Measurements from ENCODE around the gene AGPAT4. TPM values are rescaled to one million over a fixed set of nuclear protein-coding genes. Genes with fewer than 3 reads are reported as not detected.

AGPAT4 gene
- total and polyA plus RNA-seq, 2 experiments from 2014 or later = 10.6 to 11.8 TPM

DNA sequence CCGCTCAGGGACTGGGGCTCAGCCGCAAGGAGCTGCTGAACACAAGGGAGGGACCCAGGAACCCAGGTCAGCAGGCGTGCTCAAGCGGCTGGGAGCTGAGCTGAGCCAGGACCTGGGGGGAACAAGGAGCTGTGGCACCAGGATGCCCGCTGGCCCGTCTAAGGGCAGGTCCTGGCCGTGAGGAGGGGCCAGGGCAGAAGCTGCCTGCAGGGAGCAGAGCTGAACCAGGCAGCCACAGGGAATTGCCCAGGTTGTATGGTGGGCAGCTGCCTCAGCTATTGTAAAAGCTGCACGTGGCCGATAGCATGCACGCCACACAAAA lies 133.3 kb downstream of the AGPAT4 start:
- H4K20me1 ChIP-seq (ENCODE audit: insufficient read depth, poor library complexity, severe bottlenecking) = no peaks in the 10 kb centered on the region
- H2AFZ ChIP-seq = no peak overlapping the region
- no peak overlapping the region for H3K4me2 ChIP-seq
- DNase-seq (ENCODE audit: low spot score) = no peak
- WGBS (ENCODE audit: low lambda C conversion rate, missing lambda C conversion rate) = 91% methylated on average over 10 of the region's 10 CpGs
- no peaks in the 10 kb centered on the region for H3K79me2 ChIP-seq
- no peaks in the 10 kb centered on the region for H3K36me3 ChIP-seq (replicated peaks; ENCODE audit: insufficient read depth, low read depth)
- TF ChIP-seq EZH2 (IDR thresholded peaks at IDR 0.05; ENCODE audit: borderline replicate concordance) (no peak), EZH2phosphoT487 (IDR thresholded peaks at IDR 0.05; ENCODE audit: low read depth, severe bottlenecking, unreplicated experiment) (no peak)
- TF ChIP-seq, protein P1, sequence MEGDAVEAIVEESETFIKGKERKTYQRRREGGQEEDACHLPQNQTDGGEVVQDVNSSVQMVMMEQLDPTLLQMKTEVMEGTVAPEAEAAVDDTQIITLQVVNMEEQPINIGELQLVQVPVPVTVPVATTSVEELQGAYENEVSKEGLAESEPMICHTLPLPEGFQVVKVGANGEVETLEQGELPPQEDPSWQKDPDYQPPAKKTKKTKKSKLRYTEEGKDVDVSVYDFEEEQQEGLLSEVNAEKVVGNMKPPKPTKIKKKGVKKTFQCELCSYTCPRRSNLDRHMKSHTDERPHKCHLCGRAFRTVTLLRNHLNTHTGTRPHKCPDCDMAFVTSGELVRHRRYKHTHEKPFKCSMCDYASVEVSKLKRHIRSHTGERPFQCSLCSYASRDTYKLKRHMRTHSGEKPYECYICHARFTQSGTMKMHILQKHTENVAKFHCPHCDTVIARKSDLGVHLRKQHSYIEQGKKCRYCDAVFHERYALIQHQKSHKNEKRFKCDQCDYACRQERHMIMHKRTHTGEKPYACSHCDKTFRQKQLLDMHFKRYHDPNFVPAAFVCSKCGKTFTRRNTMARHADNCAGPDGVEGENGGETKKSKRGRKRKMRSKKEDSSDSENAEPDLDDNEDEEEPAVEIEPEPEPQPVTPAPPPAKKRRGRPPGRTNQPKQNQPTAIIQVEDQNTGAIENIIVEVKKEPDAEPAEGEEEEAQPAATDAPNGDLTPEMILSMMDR (IDR thresholded peaks at IDR 0.05; ENCODE audit: poor library complexity) = no peak
- no peaks in the 10 kb centered on the region for H3K4me1 ChIP-seq (ENCODE audit: insufficient read depth)
- H3K9me3 ChIP-seq (ENCODE audit: low read depth) = no peaks in the 10 kb centered on the region
- H3K27me3 ChIP-seq = no peaks in the 10 kb centered on the region
- no peaks in the 10 kb centered on the region for H3K9me2 ChIP-seq (replicated peaks; ENCODE audit: insufficient read depth)
- H3K4me3 ChIP-seq = no peak overlapping the region
- no peak overlapping the region for H3K27ac ChIP-seq

DNA sequence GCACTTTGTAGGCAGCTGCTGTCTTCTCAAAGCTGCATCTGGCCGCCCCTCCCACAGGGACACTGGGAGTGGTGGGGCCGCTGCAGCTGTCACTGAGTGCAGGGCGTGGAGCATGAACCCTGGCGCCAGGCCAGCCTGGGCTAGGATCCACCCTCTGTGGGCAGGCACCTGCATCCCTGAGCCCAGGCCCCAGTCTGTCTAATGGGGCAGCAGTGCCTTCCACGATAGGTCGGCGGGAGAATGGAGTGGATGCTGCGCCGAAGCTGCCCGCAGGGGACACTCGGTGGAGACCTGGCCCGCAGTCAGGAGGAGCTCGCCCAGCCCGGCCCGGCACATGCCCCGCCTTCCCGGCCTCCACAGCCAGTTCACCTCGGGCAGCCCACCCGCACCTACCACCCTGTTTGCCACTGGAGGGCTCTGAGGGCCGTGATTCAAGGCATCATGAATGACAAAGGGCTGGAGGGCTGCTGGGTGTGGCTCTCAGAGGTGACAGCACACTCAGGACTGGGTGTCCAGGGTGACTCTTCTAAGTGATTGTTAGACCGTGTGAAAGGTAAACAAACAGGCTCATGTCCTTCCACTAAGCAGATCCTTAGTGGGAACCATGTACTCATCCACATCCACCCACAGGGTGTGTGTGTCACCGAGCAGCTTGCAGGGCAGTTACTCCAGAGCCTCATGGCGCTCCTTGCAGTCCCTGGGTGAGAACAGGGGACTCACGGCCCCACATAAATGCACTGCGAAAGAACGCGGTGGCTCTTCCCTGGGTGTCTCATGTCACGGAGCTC lies 133.9 kb downstream of the AGPAT4 start:
- H3K79me2 ChIP-seq = no peaks in the 10 kb centered on the region
- no peak overlapping the region for H2AFZ ChIP-seq
- H3K4me2 ChIP-seq = no peak overlapping the region
- no peaks in the 10 kb centered on the region for H3K27me3 ChIP-seq
- TF ChIP-seq EZH2phosphoT487 (IDR thresholded peaks at IDR 0.05; ENCODE audit: low read depth, severe bottlenecking, unreplicated experiment) (no peak), EZH2 (IDR thresholded peaks at IDR 0.05; ENCODE audit: borderline replicate concordance) (no peak)
- TF ChIP-seq, protein P1 (IDR thresholded peaks at IDR 0.05; ENCODE audit: poor library complexity) = no peak
- no peaks in the 10 kb centered on the region for H4K20me1 ChIP-seq (ENCODE audit: insufficient read depth, poor library complexity, severe bottlenecking)
- DNase-seq (ENCODE audit: low spot score) = no peak
- no peak overlapping the region for H3K4me3 ChIP-seq
- no peaks in the 10 kb centered on the region for H3K9me2 ChIP-seq (replicated peaks; ENCODE audit: insufficient read depth)
- WGBS (ENCODE audit: low lambda C conversion rate, missing lambda C conversion rate) = 89% methylated on average over 20 of the region's 28 CpGs
- H3K4me1 ChIP-seq (ENCODE audit: insufficient read depth) = no peaks in the 10 kb centered on the region
- H3K36me3 ChIP-seq (replicated peaks; ENCODE audit: insufficient read depth, low read depth) = no peaks in the 10 kb centered on the region
- no peaks in the 10 kb centered on the region for H3K9me3 ChIP-seq (ENCODE audit: low read depth)
- no peak overlapping the region for H3K27ac ChIP-seq

DNA sequence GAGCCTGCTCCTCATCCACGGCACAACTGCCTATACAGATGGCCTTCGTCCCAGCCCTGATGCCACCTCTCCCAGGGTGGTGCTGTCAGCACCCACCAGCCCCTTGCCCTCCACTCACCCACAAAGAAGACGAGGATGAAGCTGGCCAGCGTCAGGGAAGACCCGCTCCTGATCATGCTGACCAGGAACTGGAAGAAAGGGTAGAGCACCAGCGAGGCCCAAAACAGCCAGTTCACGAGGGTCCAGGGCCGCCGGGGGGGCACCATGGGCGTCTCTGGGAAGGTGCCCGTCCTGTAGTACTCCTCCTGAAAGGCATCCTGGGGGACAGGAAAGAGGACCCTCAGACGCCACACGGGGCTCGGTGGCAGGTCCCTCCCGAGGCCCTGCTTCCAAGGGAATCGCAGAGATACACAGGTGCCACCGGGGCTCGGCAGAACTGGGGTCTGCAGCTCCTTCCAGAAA lies 134.5 kb downstream of the AGPAT4 start:
- no peaks in the 10 kb centered on the region for H3K9me3 ChIP-seq (ENCODE audit: low read depth)
- H3K36me3 ChIP-seq (replicated peaks; ENCODE audit: insufficient read depth, low read depth) = no peaks in the 10 kb centered on the region
- H4K20me1 ChIP-seq (ENCODE audit: insufficient read depth, poor library complexity, severe bottlenecking) = no peaks in the 10 kb centered on the region
- H3K27me3 ChIP-seq = no peaks in the 10 kb centered on the region
- TF ChIP-seq EZH2phosphoT487 (IDR thresholded peaks at IDR 0.05; ENCODE audit: low read depth, severe bottlenecking, unreplicated experiment) (no peak), EZH2 (IDR thresholded peaks at IDR 0.05; ENCODE audit: borderline replicate concordance) (no peak)
- TF ChIP-seq, protein P1 (IDR thresholded peaks at IDR 0.05; ENCODE audit: poor library complexity) = no peak
- DNase-seq (ENCODE audit: low spot score) = no peak
- 96% methylated on average over 18 of the region's 18 CpGs for WGBS (ENCODE audit: low lambda C conversion rate, missing lambda C conversion rate)
- H3K4me3 ChIP-seq = no peak overlapping the region
- H3K4me2 ChIP-seq = no peak overlapping the region
- H3K27ac ChIP-seq = no peak overlapping the region
- H3K4me1 ChIP-seq (ENCODE audit: insufficient read depth) = no peaks in the 10 kb centered on the region
- H3K9me2 ChIP-seq (replicated peaks; ENCODE audit: insufficient read depth) = no peaks in the 10 kb centered on the region
- H2AFZ ChIP-seq = no peak overlapping the region
- H3K79me2 ChIP-seq = no peaks in the 10 kb centered on the region

All from hepatocyte (in vitro differentiated cells).